Retinal pigment epithelial cell (primary cell): Measurements from ENCODE around the gene CSTF1.
"Not testable (repeated sequence)": the region's sequence is repeated elsewhere in the genome, so short reads cannot be mapped to it uniquely, and the experiment has no call there.

Experiments
- DNase-seq: peaks from one replicate; pipeline ENCODE4 v3.0.0-alpha.2; 2010; ENCODE audit warnings: low read depth
- H3K4me3 ChIP-seq: 2 replicates; pipeline ENCODE4 v1.5.1; 2011; ENCODE audit warnings: mild to moderate bottlenecking, low read length, control low read depth, moderate library complexity
- CTCF ChIP-seq: conservative IDR thresholded peaks from 2 replicates; pipeline ENCODE4 v1.5.1; 2011; ENCODE audit warnings: low read depth, low read length, control low read depth, inconsistent platforms

Gene CSTF1

GRCh38 chr20:56389807-56390206 lies 2.6 kb upstream of the CSTF1 start:
- no peak overlapping the region for H3K4me3 ChIP-seq
- TF ChIP-seq CTCF: no peak
- DNase-seq: no peak

GRCh38 chr20:56390396-56390795 lies 2.0 kb upstream of the CSTF1 start:
- peak overlapping the region; percentile 72 for H3K4me3 ChIP-seq
- not testable (repeated sequence) for DNase-seq

GRCh38 chr20:56391037-56391436 lies 1.4 kb upstream of the CSTF1 start:
- DNase-seq: no peak
- H3K4me3 ChIP-seq: peak overlapping the region; percentile 72
- TF ChIP-seq CTCF: no peak

- no peak for TF ChIP-seq CTCF
- peak overlapping the region; percentile 72 for H3K4me3 ChIP-seq
- no peak for DNase-seq
Observed at GRCh38 chr20:56391596-56392131, 781 bp upstream of the CSTF1 start.

GRCh38 chr20:56392881-56393482 lies 537 bp downstream of the CSTF1 start:
- no peak for DNase-seq
- TF ChIP-seq CTCF: no peak
- H3K4me3 ChIP-seq: peak overlapping the region; percentile 72

GRCh38 chr20:56393653-56394052 lies 1.2 kb downstream of the CSTF1 start:
- DNase-seq: no peak
- H3K4me3 ChIP-seq: peak overlapping the region; percentile 72
- no peak for TF ChIP-seq CTCF

- no peak for DNase-seq
- H3K4me3 ChIP-seq: no peak overlapping the region
- TF ChIP-seq CTCF: no peak
Observed at GRCh38 chr20:56395166-56395565, 2.7 kb downstream of the CSTF1 start.
